ENCODE data around the gene CACNA1D.

CACNA1D gene

GRCh38 chr3:53490459-53490968, 3.9 kb upstream of the CACNA1D start:
- no peak for TF ChIP-seq CTCF (IDR thresholded peaks at IDR 0.05)

GRCh38 chr3:53491276-53491675, 3.1 kb upstream of the CACNA1D start:
- TF ChIP-seq CTCF (IDR thresholded peaks at IDR 0.05): no peak

GRCh38 chr3:53493595-53493962, 832 bp upstream of the CACNA1D start:
- TF ChIP-seq CTCF (IDR thresholded peaks at IDR 0.05): no peak

DNA sequence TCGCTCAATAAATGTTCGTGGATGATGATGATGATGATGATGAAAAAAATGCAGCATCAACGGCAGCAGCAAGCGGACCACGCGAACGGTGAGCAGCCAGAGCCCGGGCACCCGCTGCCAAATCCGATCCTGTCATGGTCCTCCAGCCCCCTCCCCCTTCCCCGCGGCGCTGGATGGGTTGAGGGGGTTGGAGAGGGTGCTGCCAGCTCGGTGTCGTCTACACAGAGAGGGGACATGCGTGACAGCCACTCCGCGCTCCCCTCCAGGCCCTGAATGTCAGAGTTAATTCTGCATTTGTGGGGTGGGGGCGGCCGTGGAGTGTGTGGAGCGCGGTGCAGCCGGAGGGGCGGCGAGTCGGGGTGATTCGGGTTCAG, 722 bp downstream of the CACNA1D start:
- TF ChIP-seq CTCF (IDR thresholded peaks at IDR 0.05): no peak

DNA sequence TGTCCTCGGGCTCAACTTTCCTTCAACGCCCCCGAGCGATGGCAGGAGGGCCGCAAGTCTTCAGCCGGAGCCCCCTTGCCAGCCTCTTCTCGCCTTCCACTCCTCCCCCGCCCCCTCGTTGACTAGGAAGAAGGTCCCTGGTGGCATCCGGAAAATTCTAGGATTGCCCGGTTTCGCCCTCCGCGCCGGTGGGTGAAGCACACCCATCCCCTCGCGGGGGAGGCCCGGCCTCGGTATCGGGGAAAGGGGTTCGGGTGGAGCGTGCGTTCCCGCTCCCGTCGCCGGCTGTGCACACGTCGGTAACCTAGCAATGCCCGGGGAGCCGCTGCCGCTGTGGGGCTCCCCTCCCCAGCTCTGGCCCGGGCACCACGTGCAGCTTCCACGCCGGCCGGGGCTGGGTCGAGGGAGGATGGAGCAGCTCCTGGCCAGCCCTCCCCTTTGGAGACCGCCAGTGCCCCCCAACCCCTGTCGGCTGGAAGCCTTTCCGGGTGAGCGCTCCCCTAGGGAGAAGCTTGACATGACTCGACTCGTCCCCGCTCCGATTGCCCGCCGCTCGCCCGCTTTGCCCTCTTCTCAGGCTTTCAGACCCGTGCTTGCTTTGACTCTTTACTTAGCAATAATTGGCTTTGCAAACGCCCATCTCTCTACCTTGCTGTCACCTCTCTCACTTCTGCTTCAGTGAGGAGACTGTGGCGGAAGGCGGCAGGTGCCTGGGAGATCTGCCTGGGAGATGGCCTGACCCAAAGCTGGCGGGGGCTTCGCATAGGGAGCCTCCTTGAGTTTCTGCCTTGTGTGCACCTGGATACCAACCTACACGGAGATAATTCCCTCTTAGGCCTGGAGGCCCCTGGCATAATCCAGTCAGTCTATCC, 1.3 kb downstream of the CACNA1D start:
- TF ChIP-seq CTCF (IDR thresholded peaks at IDR 0.05): no peak

DNA sequence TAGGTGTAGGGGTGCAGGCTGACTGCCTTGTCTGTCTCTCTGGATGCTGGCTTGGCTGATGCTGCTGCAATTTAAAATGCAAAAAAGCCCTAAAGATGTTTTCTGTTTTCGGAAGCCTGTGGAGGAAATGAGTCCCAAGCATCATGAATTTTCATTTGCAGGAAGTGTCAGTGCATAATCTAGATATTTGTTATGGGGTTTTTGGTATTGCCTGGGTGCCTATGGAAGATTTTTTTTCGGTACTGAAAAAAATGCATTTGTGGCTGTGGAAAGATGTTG, 1.9 kb downstream of the CACNA1D start:
- no peak for TF ChIP-seq CTCF (IDR thresholded peaks at IDR 0.05)

DNA sequence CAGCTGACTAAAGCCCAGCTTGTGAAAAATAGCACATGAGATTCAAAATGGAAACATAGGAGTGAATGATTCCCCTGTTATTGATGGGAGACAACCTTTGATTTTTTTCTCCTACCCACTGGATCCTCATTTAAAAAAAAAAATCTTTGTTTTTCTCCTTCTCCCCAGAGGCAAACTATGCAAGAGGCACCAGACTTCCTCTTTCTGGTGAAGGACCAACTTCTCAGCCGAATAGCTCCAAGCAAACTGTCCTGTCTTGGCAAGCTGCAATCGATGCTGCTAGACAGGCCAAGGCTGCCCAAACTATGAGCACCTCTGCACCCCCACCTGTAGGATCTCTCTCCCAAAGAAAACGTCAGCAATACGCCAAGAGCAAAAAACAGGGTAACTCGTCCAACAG, 2.6 kb downstream of the CACNA1D start:
- no peak for TF ChIP-seq CTCF (IDR thresholded peaks at IDR 0.05)

Measured in LNCAP (cell line).